GM23338 (cell line): ENCODE data around the gene ETFA. TPM values are rescaled to one million over a fixed set of nuclear protein-coding genes. Genes with fewer than 3 reads are reported as not detected.

Source experiments
- ATAC-seq: fragments of 200-7000 bp; cut with Tn5 transposase; 3 replicates; pipeline ENCODE4 v1.9.1; 2020
- DNase-seq: peaks from one replicate; pipeline ENCODE4 v3.0.0-alpha.2; 2015; ENCODE audit warnings: low spot score
- H2AFZ ChIP-seq: fragments of 200-600 bp; sonication (generic); 2 replicates; pipeline ENCODE4 v1.8.0; 2016; ENCODE audit warnings: antibody characterized with exemption, mild to moderate bottlenecking, moderate library complexity
- H3F3A ChIP-seq: fragments of 200-600 bp; sonication (generic); replicated peaks from 2 replicates; pipeline ENCODE4 v1.8.0; 2017; ENCODE audit warnings: antibody characterized with exemption, mixed run types, low read depth
- H3K27ac ChIP-seq: fragments of 200-600 bp; sonication (generic); 2 replicates; pipeline ENCODE4 v1.6.1; 2016; ENCODE audit warnings: low read depth
- H3K27me3 ChIP-seq: fragments of 200-600 bp; sonication (generic); 2 replicates; pipeline ENCODE4 v1.8.0; 2016; ENCODE audit warnings: mild to moderate bottlenecking, mixed run types, moderate library complexity; ENCODE audit not compliant: insufficient read depth
- H3K36me3 ChIP-seq: fragments of 200-600 bp; sonication (generic); 2 replicates; pipeline ENCODE4 v1.8.0; 2016; ENCODE audit warnings: mild to moderate bottlenecking; ENCODE audit not compliant: insufficient read depth
- H3K4me1 ChIP-seq: fragments of 200-600 bp; sonication (generic); 2 replicates; pipeline ENCODE4 v1.8.0; 2016; ENCODE audit warnings: mild to moderate bottlenecking, moderate library complexity; ENCODE audit not compliant: insufficient read depth
- H3K4me2 ChIP-seq: fragments of 200-600 bp; sonication (generic); 2 replicates; pipeline ENCODE4 v1.7.1; 2017; ENCODE audit warnings: mixed run types
- H3K4me3 ChIP-seq: fragments of 200-600 bp; sonication (generic); 2 replicates; pipeline ENCODE4 v1.6.1; 2016; ENCODE audit warnings: mixed run types
- H3K79me2 ChIP-seq: fragments of 200-600 bp; sonication (generic); replicated peaks from 2 replicates; pipeline ENCODE4 v1.8.0; 2017; ENCODE audit warnings: mild to moderate bottlenecking; ENCODE audit not compliant: insufficient read depth
- H3K9me2 ChIP-seq: fragments of 200-600 bp; sonication (generic); 2 replicates; pipeline ENCODE4 v1.8.0; 2017; ENCODE audit not compliant: insufficient read depth
- H4K20me1 ChIP-seq: fragments of 200-600 bp; sonication (generic); replicated peaks from 2 replicates; pipeline ENCODE4 v1.8.0; 2017; ENCODE audit warnings: mild to moderate bottlenecking; ENCODE audit not compliant: insufficient read depth
- H3K27ac Mint-ChIP-seq: 2 replicates; pipeline ENCODE4 v1.8.0; 2020; ENCODE audit warnings: inconsistent platforms, mild to moderate bottlenecking, moderate library complexity, mixed read lengths
- H3K27me3 Mint-ChIP-seq: 3 replicates; pipeline ENCODE4 v1.8.0; 2022; ENCODE audit warnings: low read depth, mild to moderate bottlenecking, moderate library complexity, mixed read lengths, inconsistent platforms; ENCODE audit not compliant: insufficient read depth, poor library complexity
- H3K36me3 Mint-ChIP-seq: 3 replicates; pipeline ENCODE4 v1.8.0; 2021; ENCODE audit warnings: low read depth, mild to moderate bottlenecking, inconsistent platforms, moderate library complexity, mixed read lengths
- H3K4me1 Mint-ChIP-seq: 3 replicates; pipeline ENCODE4 v1.8.0; 2020; ENCODE audit warnings: mild to moderate bottlenecking, inconsistent platforms, mixed read lengths
- H3K4me3 Mint-ChIP-seq: 3 replicates; pipeline ENCODE4 v1.8.0; 2021; ENCODE audit warnings: moderate library complexity, mild to moderate bottlenecking, inconsistent platforms, mixed read lengths
- H3K9me3 Mint-ChIP-seq: 3 replicates; pipeline ENCODE4 v1.8.0; 2020; ENCODE audit warnings: moderate library complexity, mild to moderate bottlenecking, inconsistent platforms, mixed read lengths
- EZH2phosphoT487 ChIP-seq: fragments of 200-600 bp; sonication (generic); IDR thresholded peaks from one replicate; pipeline ENCODE4 v1.8.1; 2018; ENCODE audit warnings: antibody characterized with exemption; ENCODE audit not compliant: unreplicated experiment
- POLR2AphosphoS5 ChIP-seq: IDR thresholded peaks from 2 replicates; pipeline ENCODE4 v1.6.1; 2016; ENCODE audit warnings: antibody characterized with exemption, low read depth
- STAT1 ChIP-seq: IDR thresholded peaks from one replicate; pipeline ENCODE4 v1.6.1; 2016; ENCODE audit warnings: antibody characterized with exemption; ENCODE audit not compliant: unreplicated experiment
- polyA plus RNA-seq: library from polyadenylated mRNA; unstranded; fragments of >200 nt; fragmentation: Nextera tagmentation; extraction: Ambion mirVana; gene quantifications from 2 replicates; pipeline ENCODE4 v1.2.1, GENCODE V29; 2016
- total RNA-seq: library from RNA; depleted of rRNA; stranded (reverse); fragments of >200 nt; shearing (Covaris generic); gene quantifications from 2 replicates; pipeline ENCODE4 v1.2.3, GENCODE V29; 2014
- TF ChIP-seq, protein P1 (sequence below), 2 experiments: fragments of 200-600 bp in 1 of 2; sonication (generic) in 1 of 2; conservative IDR thresholded peaks; 2 replicates each; pipeline versions ENCODE4 v1.5.1 to v1.6.1; 2016 to 2017; ENCODE audit warnings: antibody characterized with exemption in 2 of 2, low read depth in 2 of 2, mild to moderate bottlenecking in 2 of 2, moderate library complexity in 1 of 2
- TF ChIP-seq, protein P2 (sequence below): IDR thresholded peaks from 2 replicates; pipeline ENCODE4 v1.6.1; 2016; ENCODE audit warnings: antibody characterized with exemption
- TF ChIP-seq, protein P3 (sequence below): fragments of 250-450 bp; sonication (Bioruptor Pico); IDR thresholded peaks from 2 replicates; pipeline ENCODE4 v1.5.0; 2020; ENCODE audit warnings: mild to moderate bottlenecking, moderate library complexity

Gene ETFA
- total and polyA plus RNA-seq, 2 experiments from 2014 or later = 52.9 to 69.1 TPM

DNA sequence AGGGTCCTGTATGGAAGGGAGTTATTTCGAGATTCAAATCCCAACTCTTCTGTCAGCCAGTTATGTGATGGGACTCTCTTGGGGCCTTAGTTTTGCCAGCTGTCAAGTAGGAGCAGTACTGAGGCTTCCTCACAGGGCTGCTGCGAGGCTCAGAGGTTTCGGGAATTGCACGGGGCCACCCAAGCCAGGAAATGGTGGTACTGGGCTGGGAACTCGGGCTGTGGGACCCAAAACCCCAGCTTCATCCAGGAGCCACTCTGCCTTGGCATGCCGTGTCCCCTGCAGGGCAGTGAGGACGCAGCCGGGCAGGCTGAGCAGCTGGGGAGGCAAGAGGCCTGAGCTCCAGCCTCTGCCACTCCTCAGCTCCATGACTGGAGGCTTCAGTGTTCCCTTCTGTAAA, 118.6 kb downstream of the ETFA start:
- TF ChIP-seq, protein P1, sequence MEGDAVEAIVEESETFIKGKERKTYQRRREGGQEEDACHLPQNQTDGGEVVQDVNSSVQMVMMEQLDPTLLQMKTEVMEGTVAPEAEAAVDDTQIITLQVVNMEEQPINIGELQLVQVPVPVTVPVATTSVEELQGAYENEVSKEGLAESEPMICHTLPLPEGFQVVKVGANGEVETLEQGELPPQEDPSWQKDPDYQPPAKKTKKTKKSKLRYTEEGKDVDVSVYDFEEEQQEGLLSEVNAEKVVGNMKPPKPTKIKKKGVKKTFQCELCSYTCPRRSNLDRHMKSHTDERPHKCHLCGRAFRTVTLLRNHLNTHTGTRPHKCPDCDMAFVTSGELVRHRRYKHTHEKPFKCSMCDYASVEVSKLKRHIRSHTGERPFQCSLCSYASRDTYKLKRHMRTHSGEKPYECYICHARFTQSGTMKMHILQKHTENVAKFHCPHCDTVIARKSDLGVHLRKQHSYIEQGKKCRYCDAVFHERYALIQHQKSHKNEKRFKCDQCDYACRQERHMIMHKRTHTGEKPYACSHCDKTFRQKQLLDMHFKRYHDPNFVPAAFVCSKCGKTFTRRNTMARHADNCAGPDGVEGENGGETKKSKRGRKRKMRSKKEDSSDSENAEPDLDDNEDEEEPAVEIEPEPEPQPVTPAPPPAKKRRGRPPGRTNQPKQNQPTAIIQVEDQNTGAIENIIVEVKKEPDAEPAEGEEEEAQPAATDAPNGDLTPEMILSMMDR (conservative IDR thresholded peaks at IDR 0.05; ENCODE audit: low read depth in 2 of 2) = no peak
- TF ChIP-seq, protein P2, sequence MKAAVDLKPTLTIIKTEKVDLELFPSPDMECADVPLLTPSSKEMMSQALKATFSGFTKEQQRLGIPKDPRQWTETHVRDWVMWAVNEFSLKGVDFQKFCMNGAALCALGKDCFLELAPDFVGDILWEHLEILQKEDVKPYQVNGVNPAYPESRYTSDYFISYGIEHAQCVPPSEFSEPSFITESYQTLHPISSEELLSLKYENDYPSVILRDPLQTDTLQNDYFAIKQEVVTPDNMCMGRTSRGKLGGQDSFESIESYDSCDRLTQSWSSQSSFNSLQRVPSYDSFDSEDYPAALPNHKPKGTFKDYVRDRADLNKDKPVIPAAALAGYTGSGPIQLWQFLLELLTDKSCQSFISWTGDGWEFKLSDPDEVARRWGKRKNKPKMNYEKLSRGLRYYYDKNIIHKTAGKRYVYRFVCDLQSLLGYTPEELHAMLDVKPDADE = no peak
- TF ChIP-seq STAT1 (no peak), POLR2AphosphoS5 (no peak), EZH2phosphoT487 (no peak)

DNA sequence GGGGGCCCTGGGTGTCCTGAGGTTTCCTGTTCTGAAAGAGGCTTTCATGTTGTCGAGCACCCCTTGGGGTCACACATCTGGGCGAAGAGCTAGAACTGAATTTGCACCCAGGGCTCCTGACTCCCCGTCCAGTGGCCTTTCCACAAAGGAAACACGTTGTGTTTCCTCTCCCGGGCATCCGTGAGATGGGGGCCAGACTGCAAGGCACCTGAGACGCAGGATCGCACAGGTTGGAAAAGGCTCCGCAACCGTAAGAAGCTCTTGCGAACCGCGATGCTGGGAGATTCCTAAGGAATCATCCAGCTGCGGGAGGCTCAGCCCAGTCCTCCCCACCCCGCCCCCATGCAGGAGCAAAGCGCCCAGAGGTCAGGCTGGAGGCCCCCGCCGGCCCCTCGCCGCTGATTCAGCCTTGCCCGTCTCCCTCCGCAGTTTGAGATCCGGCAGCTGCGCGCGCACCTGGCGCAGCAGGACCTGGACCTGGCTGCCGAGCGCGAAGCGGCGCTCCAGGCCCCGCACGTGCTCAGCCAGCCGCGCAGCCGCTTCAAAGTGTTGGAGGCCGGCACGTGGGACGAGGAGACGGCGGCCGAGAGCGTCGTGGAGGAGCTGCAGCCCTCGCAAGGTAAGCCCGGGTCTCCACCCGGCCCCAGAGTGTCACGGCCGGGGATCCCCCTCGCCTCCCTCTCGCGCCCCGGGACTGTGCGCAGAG, 119.6 kb downstream of the ETFA start:
- ATAC-seq = no peak; the same call in 1 of the 3 replicates
- TF ChIP-seq, protein P3, sequence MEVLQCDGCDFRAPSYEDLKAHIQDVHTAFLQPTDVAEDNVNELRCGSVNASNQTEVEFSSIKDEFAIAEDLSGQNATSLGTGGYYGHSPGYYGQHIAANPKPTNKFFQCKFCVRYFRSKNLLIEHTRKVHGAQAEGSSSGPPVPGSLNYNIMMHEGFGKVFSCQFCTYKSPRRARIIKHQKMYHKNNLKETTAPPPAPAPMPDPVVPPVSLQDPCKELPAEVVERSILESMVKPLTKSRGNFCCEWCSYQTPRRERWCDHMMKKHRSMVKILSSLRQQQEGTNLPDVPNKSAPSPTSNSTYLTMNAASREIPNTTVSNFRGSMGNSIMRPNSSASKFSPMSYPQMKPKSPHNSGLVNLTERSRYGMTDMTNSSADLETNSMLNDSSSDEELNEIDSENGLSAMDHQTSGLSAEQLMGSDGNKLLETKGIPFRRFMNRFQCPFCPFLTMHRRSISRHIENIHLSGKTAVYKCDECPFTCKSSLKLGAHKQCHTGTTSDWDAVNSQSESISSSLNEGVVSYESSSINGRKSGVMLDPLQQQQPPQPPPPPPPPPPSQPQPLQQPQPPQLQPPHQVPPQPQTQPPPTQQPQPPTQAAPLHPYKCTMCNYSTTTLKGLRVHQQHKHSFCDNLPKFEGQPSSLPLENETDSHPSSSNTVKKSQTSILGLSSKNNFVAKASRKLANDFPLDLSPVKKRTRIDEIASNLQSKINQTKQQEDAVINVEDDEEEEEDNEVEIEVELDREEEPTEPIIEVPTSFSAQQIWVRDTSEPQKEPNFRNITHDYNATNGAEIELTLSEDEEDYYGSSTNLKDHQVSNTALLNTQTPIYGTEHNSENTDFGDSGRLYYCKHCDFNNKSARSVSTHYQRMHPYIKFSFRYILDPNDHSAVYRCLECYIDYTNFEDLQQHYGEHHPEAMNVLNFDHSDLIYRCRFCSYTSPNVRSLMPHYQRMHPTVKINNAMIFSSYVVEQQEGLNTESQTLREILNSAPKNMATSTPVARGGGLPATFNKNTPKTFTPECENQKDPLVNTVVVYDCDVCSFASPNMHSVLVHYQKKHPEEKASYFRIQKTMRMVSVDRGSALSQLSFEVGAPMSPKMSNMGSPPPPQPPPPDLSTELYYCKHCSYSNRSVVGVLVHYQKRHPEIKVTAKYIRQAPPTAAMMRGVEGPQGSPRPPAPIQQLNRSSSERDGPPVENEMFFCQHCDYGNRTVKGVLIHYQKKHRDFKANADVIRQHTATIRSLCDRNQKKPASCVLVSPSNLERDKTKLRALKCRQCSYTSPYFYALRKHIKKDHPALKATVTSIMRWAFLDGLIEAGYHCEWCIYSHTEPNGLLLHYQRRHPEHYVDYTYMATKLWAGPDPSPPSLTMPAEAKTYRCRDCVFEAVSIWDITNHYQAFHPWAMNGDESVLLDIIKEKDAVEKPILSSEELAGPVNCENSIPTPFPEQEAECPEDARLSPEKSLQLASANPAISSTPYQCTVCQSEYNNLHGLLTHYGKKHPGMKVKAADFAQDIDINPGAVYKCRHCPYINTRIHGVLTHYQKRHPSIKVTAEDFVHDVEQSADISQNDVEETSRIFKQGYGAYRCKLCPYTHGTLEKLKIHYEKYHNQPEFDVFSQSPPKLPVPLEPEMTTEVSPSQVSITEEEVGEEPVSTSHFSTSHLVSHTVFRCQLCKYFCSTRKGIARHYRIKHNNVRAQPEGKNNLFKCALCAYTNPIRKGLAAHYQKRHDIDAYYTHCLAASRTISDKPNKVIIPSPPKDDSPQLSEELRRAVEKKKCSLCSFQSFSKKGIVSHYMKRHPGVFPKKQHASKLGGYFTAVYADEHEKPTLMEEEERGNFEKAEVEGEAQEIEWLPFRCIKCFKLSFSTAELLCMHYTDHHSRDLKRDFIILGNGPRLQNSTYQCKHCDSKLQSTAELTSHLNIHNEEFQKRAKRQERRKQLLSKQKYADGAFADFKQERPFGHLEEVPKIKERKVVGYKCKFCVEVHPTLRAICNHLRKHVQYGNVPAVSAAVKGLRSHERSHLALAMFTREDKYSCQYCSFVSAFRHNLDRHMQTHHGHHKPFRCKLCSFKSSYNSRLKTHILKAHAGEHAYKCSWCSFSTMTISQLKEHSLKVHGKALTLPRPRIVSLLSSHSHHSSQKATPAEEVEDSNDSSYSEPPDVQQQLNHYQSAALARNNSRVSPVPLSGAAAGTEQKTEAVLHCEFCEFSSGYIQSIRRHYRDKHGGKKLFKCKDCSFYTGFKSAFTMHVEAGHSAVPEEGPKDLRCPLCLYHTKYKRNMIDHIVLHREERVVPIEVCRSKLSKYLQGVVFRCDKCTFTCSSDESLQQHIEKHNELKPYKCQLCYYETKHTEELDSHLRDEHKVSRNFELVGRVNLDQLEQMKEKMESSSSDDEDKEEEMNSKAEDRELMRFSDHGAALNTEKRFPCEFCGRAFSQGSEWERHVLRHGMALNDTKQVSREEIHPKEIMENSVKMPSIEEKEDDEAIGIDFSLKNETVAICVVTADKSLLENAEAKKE (CRISPR knock-in tag) = no peak
- TF ChIP-seq, protein P2 = no peak
- TF ChIP-seq EZH2phosphoT487 (no peak), STAT1 (no peak)

More for the DNA sequence above, 118.6 kb downstream of the ETFA start:
- ATAC-seq = no peak
- Histone ChIP-seq H3K27ac (no peak overlapping the region), H3K79me2 (no peaks in the 10 kb centered on the region), H3F3A (no peaks in the 10 kb centered on the region), H4K20me1 (no peaks in the 10 kb centered on the region), H3K4me2 (no peak overlapping the region), H3K9me2 (no peaks in the 10 kb centered on the region), H2AFZ (no peak overlapping the region), H3K4me1 (no peaks in the 10 kb centered on the region; the same call in 1 of the 2 replicates), H3K36me3 (no peaks in the 10 kb centered on the region), H3K27me3 (peaks cover 18% of the 10 kb centered on the region), H3K4me3 (no peak overlapping the region)
- peaks cover 18% of the 10 kb centered on the region for H3K27me3 Mint-ChIP-seq
- DNase-seq = no peak
- no peak overlapping the region for H3K4me3 Mint-ChIP-seq
- no peak overlapping the region for H3K27ac Mint-ChIP-seq
- H3K36me3 Mint-ChIP-seq = no peaks in the 10 kb centered on the region
- peaks cover 2% of the 10 kb centered on the region; the same call in 2 of the 3 replicates for H3K9me3 Mint-ChIP-seq
- H3K4me1 Mint-ChIP-seq = peaks cover 22% of the 10 kb centered on the region

More for the DNA sequence above, 119.6 kb downstream of the ETFA start:
- Mint-ChIP-seq H3K36me3 (no peaks in the 10 kb centered on the region), H3K27me3 (peaks cover 21% of the 10 kb centered on the region), H3K4me1 (peaks cover 25% of the 10 kb centered on the region), H3K27ac (no peak overlapping the region), H3K9me3 (peaks cover 2% of the 10 kb centered on the region; the same call in 2 of the 3 replicates), H3K4me3 (no peak overlapping the region)
- Histone ChIP-seq H3K4me1 (no peaks in the 10 kb centered on the region; the same call in 1 of the 2 replicates), H2AFZ (0 out of 2 replicates have a peak overlapping the region, but pooled peaks have one; percentile 49), H3K27me3 (peaks cover 18% of the 10 kb centered on the region), H3K27ac (no peak overlapping the region), H3K9me2 (no peaks in the 10 kb centered on the region), H3K4me2 (no peak overlapping the region), H3K4me3 (no peak overlapping the region), H3K79me2 (no peaks in the 10 kb centered on the region), H4K20me1 (no peaks in the 10 kb centered on the region), H3F3A (no peaks in the 10 kb centered on the region), H3K36me3 (no peaks in the 10 kb centered on the region)
- peak; percentile 47 for DNase-seq
